GM18526 (cell line): ENCODE data around the gene GALNT2.

Experiments used
- POLR2A ChIP-seq: IDR thresholded peaks from 3 replicates; pipeline ENCODE4 v1.6.1; 2011; ENCODE audit not compliant: insufficient read length; ENCODE audit errors: extremely low read depth

GALNT2 gene

DNA sequence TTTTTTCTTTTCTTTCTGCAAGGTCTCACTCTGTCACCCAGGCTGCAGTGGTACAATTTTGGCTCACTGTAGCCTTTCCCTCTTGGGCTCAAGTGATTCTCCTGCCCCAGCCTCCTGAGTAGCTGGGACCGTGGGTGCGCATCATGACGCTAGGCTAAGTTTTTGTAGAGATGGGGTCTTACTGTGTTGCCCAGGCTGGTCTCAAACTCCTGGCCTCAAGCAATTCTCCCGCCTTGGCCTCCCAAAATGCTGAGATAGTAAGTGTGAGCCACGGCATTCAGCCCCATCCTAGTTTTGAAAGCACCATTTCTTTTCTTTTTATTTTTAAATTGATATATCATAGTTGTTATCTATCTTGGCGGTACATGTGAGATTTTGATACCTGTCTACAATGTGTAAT lies 140.6 kb downstream of the GALNT2 start:
- no peak for TF ChIP-seq POLR2A

- no peak for TF ChIP-seq POLR2A
These were observed 141.7 kb downstream of the GALNT2 start for GRCh38 chr1:230208619-230209261.

DNA sequence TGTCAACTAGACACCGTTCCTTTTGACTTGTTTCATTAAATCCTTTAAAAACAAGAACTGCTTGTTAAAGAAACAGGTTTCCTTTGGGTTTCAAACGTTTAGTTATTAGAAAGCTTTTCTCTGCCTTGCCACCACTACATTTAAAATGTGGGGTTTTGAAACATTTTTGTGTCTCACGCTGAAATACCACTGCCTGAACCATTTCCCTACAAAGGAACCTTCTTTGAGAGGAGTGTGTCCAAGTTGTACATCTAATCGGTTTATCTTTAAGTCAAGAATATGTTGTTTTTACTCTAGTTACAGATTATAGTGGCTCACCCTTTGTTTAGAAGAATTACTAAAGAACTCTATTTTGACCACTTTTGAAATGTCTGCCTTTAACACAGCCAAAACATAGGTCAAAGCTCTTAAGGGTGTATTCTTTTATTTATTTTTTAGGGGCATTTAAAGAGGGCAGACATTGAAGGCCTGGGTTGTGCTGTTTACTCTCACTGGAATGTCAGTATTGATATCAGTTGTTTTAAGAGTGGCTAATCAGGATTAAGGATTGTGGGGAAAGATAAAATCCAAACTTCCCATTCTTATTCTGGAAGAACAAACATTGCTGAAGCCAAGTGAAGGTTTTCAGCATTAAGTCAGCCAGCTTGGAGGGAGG lies 143.4 kb downstream of the GALNT2 start:
- TF ChIP-seq POLR2A: no peak

DNA sequence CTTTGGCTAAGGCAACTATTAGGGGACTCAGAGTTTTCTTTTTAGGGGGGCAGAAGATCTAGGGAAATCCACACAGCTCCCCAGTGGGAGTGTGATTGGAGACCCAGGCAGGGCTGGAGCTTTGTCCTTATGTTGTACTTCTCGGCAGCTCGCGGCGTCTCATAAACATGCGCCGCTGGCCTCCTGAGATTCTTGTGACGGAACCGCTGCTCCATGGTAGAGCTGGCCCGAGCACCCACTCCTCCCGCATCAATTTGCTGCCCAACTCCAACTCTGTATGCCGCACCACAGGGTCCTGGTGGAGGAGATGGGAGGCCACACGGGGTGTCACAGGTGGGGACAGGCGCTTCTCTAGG lies 143.9 kb downstream of the GALNT2 start:
- TF ChIP-seq POLR2A: no peak

- TF ChIP-seq POLR2A: no peak
These were observed 144.6 kb downstream of the GALNT2 start for GRCh38 chr1:230211436-230212145.

GRCh38 chr1:230212405-230212936 lies 145.4 kb downstream of the GALNT2 start:
- no peak for TF ChIP-seq POLR2A

DNA sequence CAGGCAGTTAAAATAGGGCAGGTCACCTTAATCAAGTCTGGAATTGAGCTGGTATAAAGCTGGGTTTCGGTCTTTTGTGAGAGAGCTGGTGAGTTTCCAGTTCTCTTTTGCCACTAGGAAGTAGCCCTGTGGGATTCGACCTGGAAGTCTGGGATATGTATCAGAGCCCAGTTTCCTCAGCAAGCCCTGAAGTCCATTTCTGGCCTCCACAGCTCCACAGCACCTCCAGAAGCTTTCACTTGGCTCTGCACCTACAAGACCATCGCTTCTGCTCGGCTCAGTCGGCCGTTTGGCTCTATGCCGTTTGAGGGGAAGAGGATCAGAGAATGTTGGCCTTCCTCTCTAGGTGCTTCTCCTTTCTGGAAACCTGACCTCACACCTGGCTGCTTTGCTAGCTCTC lies 148.0 kb downstream of the GALNT2 start:
- no peak for TF ChIP-seq POLR2A

DNA sequence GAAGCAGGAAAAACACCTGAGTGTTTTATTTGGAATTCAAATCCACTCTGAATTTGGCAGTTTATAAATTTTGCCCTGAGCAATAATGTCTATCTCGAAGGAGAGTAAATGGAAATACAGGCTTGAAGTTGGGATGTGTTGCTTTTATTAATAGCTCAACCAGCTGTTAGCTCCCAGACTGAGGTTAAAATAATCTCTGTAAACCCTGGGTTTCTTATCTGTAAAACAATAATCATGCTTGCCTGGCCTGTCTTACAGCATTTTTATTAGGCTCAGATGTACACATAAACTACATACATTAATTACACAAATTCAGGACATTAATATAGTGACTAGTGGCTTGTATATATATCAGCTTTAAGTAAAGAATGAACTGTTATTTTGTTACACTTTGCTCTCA lies 148.5 kb downstream of the GALNT2 start:
- no peak for TF ChIP-seq POLR2A

DNA sequence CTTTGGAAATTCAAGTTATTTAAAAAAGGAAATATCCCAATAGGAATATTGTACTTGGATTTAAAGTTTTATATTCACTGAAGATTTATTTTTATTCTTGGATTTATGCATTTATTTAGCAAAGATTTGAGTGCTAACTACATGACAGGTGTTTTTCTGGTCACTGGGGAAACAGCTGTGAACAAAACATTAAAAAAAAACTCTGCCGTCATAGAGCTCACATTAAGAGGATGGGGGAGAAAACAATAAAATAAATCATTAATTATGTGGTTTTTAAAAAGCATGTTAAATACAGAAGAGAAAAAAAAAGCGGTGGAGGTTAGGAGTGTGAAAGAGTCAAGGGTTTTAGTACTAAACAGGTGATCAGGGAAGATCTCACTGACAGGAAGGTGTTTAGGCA lies 149.9 kb downstream of the GALNT2 start:
- no peak for TF ChIP-seq POLR2A

DNA sequence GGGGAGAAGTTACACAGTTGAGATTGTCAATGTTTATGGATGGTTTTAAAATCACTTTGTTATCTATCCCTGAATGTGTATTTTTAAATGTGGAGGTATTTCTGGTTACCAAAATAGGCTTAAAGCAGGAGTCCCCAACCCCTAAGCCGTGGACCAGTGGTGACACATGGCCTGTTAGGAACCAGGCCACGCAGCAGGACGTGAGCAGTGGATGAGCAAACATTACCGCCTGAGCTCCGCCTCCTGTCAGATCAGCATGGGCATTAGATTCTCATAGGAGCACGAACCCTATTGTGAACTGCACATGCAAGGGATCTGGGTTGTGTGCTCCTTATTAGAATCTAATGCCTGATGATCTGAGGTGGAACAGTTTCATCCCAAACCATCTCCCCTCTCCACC lies 151.6 kb downstream of the GALNT2 start:
- TF ChIP-seq POLR2A: no peak

DNA sequence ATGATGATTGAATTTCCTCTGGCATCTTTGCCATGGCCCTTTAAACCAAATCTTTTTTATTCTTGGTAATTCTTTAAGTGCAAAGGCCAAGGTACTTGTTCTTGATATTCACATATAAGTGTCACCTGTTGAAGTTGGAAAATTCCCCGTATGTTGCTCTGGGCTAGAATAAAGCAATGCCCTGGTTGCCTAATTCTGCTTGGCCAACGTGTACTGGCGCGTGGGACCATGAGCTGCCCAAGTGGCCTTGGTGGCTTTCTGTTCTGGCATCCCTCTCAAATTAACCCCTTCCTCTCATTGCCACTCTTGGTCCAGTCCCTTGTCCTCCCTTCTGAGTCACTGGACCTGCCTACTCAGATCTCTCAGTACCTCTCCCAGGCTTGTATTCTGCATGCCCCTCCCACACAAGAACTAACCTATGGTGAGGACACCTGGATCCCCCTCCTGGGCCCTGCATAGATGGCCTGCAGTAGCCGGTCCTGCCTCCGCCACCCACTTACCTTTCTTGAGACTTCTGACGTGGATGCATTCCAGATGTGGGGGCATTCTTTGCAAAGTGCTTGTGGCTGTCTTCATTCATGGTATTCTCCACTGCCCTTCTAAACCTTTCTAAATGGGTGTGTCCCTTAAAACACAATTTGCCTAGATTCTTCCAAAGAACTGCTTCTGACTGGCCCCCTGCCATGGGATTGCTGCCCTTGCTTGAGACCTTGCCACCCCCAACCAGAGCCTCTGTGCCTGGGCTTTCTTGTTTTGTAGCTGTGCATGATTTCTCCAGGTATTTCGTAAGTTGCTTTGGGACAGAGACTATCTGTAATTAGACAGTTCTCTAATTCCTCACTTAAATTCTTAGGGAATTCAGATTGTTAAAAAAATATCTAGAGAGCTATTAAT lies 152.4 kb downstream of the GALNT2 start:
- TF ChIP-seq POLR2A: no peak

DNA sequence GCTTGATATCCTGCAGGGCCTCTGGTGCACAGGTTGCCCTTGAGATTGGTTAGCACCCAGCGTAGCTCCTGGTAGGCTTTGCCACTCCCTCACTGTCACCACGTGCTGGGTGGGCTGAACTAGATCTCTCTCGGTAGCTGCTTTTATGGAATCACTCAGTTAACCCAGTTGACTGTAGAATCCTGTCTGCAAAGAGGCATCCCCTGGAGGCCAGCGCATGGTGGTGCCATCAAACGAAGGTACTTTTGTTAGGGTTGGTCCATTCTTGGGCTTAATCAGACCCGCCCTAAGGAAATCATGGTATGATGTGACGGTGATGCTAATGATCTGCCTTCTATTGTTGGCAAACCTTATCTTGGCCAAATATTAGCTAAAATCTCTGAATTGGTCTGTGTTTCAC lies 153.4 kb downstream of the GALNT2 start:
- TF ChIP-seq POLR2A: no peak

GRCh38 chr1:230220907-230221306 lies 153.9 kb downstream of the GALNT2 start:
- no peak for TF ChIP-seq POLR2A

- TF ChIP-seq POLR2A: no peak
These were observed 155.6 kb downstream of the GALNT2 start for GRCh38 chr1:230222678-230223077.
